Measurements from ENCODE around the gene INPP5F. TPM values are rescaled to one million over a fixed set of nuclear protein-coding genes. Genes with fewer than 3 reads are reported as not detected.

The INPP5F gene
- total RNA-seq, 1 donor from 2014 or later: 20.2 TPM

- intact Hi-C loops (cut with DNase I): no loop called here
- DNase-seq (ENCODE audit: low spot score): no peak
Observed at GRCh38 chr10:119803264-119803663, 77.4 kb downstream of the INPP5F start.

GRCh38 chr10:119805702-119806230 lies 79.9 kb downstream of the INPP5F start:
- no peak for DNase-seq (ENCODE audit: low spot score)
- intact Hi-C loops (cut with DNase I): no loop called here

GRCh38 chr10:119806334-119807130 lies 80.7 kb downstream of the INPP5F start:
- DNase-seq (ENCODE audit: low spot score): no peak
- intact Hi-C loops (cut with DNase I): no loop called here

GRCh38 chr10:119807960-119808697 lies 82.3 kb downstream of the INPP5F start:
- intact Hi-C loops (cut with DNase I): no loop called here
- no peak for DNase-seq (ENCODE audit: low spot score)

- intact Hi-C loops (cut with DNase I): no loop called here
- no peak for DNase-seq (ENCODE audit: low spot score)
Observed at GRCh38 chr10:119811122-119811521, 85.3 kb downstream of the INPP5F start.

- intact Hi-C loops (cut with DNase I): no loop called here
- DNase-seq (ENCODE audit: low spot score): no peak
Observed at GRCh38 chr10:119812684-119813083, 86.8 kb downstream of the INPP5F start.

GRCh38 chr10:119815671-119816070 lies 89.8 kb downstream of the INPP5F start:
- DNase-seq (ENCODE audit: low spot score): no peak
- intact Hi-C loops (cut with DNase I): no loop called here

GRCh38 chr10:119817991-119818888 lies 92.4 kb downstream of the INPP5F start:
- peak; percentile 79 for DNase-seq (ENCODE audit: low spot score)
- intact Hi-C loops (cut with DNase I): no loop called here

- intact Hi-C loops (cut with DNase I): no loop called here
Observed at GRCh38 chr10:119818889-119819270, 93.0 kb downstream of the INPP5F start.

GRCh38 chr10:119821182-119821581 lies 95.3 kb downstream of the INPP5F start:
- DNase-seq (ENCODE audit: low spot score): no peak
- intact Hi-C loops (cut with DNase I): no loop called here

More at GRCh38 chr10:119818889-119819270, 93.0 kb downstream of the INPP5F start:
- no peak for DNase-seq (ENCODE audit: low spot score)

GRCh38 chr10:119824299-119824698 lies 98.4 kb downstream of the INPP5F start:
- intact Hi-C loops (cut with DNase I): no loop called here
- DNase-seq (ENCODE audit: low spot score): no peak

- DNase-seq (ENCODE audit: low spot score): no peak
- intact Hi-C loops (cut with DNase I): no loop called here
Observed at GRCh38 chr10:119826771-119827170, 100.9 kb downstream of the INPP5F start.

- intact Hi-C loops (cut with DNase I): no loop called here
- no peak for DNase-seq (ENCODE audit: low spot score)
Observed at GRCh38 chr10:119827430-119827829, 101.6 kb downstream of the INPP5F start.

GRCh38 chr10:119829429-119829828 lies 103.6 kb downstream of the INPP5F start:
- DNase-seq (ENCODE audit: low spot score): no peak

GRCh38 chr10:119830851-119831250 lies 105.0 kb downstream of the INPP5F start:
- DNase-seq (ENCODE audit: low spot score): no peak
- intact Hi-C loops (cut with DNase I): no loop called here

More at GRCh38 chr10:119829429-119829828, 103.6 kb downstream of the INPP5F start:
- intact Hi-C loops (cut with DNase I): no loop called here

- DNase-seq (ENCODE audit: low spot score): no peak
- intact Hi-C loops (cut with DNase I): no loop called here
Observed at GRCh38 chr10:119831656-119832055, 105.8 kb downstream of the INPP5F start.

- intact Hi-C loops (cut with DNase I): no loop called here
- DNase-seq (ENCODE audit: low spot score): no peak
Observed at GRCh38 chr10:119832951-119833350, 107.1 kb downstream of the INPP5F start.

- DNase-seq (ENCODE audit: low spot score): no peak
- intact Hi-C loops (cut with DNase I): no loop called here
Observed at GRCh38 chr10:119834188-119834587, 108.3 kb downstream of the INPP5F start.

GRCh38 chr10:119845656-119846055 lies 119.8 kb downstream of the INPP5F start:
- DNase-seq (ENCODE audit: low spot score): no peak
- intact Hi-C loops (cut with DNase I): no loop called here

Measured in cardiac septum (tissue), 1 donor.